Tongue (tissue), 2 donors: Measurements from ENCODE around the gene CREB5. TPM values are rescaled to one million over a fixed set of nuclear protein-coding genes. Genes with fewer than 3 reads are reported as not detected.

ENCODE experiments used
- DNase-seq: peaks from one replicate; pipeline ENCODE4 v3.0.0-alpha.2; 2015
- total RNA-seq: library from RNA; depleted of rRNA; stranded (reverse); fragments of >200 nt; gene quantifications from one replicate; pipeline ENCODE4 v1.2.3, GENCODE V29; 2014

CREB5 gene
- total RNA-seq, 1 donor from 2014 or later = 30.5 TPM

DNA sequence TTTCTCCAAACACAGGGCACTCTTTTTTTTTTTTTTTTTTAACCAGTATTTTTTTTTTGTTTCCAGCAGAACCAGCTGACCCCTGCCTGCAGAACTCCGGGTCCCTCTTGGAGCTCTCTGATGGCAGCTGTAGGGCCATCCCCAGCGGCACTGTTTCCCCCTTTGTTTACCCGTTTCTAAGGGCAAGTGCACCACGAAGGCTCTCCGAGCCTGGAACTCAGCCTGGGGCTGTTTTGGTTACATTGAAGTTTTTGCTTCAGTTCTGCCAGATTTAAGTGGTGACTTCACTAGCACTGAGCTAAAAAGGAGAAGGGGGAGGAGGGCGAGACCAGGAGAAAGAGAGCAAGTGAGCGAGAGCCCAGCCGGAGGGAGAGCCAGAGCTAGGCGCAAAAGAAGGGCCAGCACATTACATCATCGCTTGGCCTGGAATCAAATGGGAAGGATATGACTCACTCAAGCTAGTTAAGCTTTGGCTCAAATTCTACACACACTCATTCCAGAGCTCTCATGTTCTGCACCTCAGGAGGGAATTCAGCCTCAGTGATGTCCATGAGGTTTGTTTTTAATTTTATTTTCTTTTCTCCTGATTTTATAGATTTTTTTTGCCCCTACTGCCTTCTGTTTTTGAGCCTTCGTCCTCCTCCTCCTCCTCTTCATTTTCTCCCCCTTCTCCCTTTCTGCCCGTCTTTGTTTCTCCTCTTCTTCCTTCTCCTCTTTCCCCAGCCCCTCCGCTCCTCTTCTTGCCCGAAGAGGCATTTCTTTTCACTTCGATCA lies 273.5 kb downstream of the CREB5 start:
- DNase-seq = peak; percentile 100

DNA sequence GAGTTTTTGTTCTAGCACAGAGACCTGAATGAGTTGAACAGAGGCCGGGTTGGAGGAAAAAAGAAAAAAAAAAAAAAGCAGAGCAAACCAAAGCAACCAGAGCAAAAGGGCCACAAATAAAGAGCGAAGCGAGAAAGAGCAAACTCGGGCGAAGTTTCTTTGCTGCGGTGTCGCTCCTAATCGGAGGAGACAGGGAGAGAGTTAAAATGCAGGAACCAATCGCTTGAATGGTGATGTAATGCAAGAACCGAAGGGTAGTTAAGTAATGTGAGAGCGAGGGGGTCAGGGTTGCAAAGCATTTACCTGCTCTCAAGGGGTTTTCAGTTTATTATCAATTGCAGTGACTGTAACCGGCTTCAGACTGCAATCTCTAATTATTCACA lies 274.1 kb downstream of the CREB5 start:
- DNase-seq = peak; percentile 93

DNA sequence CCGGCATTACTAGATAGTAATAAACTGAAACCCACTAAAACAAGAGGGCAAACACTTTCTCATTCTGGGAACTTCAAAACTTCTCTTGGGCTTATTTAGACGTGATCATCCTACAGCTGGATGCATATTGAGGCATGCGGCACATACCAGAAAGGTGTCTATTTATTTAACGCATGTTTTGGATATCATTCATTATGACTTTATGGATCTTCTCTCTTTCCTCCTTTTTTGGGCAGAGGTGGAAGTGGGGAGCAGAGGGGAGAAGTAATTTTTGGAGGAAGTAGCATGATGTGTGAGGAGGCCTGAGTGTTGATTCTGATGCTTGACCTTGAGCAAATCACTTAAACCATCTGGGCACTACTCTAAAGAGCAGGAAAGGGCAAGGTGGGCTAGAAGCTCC lies 275.2 kb downstream of the CREB5 start:
- DNase-seq = peak; percentile 35

DNA sequence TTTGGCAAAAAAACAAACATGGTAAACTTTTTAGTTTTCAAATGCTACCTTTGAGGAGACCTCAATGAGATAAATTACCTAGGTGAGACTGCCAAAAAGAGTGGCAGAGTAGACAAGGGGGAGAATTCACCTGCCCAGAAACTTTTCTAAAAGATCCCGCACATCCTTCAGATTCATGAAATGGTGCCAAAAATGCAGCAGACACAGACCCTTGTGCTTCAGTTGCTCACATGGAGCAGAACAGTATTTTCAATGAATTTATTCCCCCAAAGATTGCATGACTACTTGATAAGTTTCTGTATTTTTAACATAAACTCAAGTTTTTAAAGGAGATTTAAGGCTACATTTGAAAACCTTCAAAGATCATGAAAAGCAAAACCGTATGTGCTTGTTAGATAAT lies 275.9 kb downstream of the CREB5 start:
- peak; percentile 48 for DNase-seq

DNA sequence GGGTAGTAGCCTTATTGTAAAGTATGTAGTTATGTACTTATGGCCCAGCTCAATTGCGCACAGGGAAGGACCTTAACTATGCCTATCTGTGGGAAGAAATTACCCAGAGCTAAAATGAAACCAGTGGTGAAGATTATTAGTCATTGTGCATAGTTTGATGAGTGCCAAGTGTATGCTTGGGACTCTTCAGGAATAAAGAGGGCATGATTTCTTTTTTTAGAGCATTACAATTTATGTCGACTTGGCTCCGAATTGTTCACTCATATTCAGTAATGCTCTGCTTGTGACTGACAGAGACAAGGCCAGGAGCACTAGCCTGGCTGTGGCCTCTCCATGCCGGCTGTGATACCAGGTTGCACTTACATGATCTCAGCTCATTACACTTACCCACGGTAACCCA lies 276.3 kb downstream of the CREB5 start:
- DNase-seq = peak; percentile 50

DNA sequence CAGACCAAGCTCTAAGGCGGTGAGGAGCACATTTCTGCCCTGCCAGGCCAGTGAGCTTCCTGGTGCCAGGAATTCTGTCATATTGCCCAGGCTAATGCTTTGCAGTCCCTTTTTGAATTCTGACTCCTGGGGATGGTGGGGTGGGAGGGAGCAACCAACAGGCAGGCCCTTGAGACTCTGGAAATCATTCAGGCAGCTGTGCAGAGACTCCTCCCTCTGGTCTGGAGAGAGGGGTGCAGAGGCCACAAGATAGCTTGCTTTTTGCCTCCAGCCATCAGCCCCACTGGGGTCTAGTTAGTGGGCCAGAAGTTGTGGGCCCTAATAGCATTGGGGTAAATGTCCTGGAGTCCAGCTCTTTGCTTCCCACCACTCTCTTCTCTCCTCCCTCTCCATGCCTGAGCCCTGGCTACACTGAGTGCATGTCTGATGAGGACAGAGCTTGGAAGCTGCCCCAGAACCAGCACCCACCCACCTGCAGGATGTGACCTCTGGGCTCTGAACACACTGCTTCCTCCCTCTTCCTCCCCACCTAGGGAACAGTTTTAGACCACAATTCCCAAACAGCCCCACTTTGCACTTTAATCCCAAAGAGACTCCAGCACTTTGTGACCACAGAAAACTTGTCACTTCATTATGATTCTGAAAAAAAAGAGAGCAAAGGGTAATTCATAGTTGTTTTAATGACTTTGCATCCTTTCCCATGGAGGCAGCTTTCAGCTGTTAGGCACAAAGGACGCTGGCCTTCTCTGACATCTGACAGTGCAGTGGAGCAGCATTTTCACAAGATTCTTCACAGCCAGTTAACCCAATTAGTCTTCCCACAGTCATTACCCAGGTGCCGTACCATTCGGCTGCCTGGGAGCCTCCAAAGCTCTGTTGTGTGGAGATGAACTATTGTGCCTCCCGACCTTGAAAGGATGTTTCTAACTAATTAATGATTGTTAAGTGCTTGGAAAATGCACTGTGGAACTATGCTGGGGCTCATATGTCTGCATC lies 283.3 kb downstream of the CREB5 start:
- no peak for DNase-seq

DNA sequence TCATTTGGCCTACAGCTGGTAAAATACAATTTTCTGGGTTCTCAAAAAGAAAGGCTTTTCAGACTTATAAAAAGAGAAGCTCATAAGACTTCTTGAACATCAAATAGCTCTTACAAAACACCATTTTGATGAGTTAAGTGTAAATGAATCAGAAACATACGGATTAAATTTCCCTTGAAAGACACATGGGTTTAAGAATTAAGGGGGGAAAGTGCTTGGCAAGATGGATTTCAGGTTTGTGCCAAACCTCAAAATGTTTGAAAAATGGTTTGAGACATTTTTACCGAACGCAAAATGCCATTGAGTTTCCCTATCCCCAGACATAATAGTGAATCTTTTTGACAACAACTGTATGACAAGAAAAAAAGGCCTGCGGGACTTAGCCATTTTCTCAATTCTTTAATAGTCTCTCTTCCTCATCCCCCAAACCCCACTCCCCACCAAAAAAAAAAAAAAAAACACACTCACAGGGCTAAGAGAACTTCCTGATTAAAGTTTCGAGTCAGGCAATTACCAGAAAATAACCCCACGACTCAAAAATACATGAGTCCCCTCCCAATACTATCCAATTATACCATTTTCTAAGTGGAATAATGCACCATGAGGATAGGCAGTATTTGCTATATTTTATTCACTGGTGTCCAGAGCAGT lies 285.7 kb downstream of the CREB5 start:
- no peak for DNase-seq

DNA sequence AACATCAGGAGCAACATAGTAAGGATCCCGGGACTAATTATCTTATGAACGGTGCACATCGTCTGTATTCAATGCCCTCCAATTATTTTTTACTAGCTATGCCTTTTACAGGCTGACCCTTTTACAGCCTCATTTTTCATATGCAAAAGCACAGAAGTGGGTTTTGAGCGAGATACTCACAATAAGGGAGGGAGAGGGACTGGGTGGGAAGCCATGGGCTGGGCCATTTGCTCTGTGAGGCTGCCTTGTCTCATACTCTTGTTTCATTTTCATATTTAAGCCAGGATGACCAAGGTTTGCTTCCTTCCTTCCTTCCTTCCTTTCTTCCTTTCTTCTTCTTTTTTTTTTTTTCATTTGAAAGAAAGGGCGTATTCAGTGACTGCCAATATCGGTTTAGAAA lies 286.5 kb downstream of the CREB5 start:
- DNase-seq = no peak

DNA sequence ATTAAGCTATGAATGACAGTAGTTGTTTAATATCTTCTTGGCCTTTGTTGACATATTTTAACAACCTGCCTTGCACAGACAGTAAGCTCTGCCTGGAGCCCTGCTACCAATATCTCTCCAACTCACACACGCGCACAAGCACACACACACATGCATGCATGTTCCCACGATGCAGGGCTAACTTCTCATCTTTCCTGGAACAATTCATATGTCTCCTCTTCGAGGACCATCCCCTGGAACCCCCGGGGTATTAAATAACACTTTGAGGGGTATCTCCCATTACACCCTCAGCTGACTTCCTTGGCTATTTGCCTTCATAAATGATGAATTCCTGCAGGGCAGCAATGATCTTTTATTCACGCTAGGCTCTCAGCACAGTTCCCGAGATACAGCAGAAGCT lies 287.8 kb downstream of the CREB5 start:
- peak; percentile 65 for DNase-seq

DNA sequence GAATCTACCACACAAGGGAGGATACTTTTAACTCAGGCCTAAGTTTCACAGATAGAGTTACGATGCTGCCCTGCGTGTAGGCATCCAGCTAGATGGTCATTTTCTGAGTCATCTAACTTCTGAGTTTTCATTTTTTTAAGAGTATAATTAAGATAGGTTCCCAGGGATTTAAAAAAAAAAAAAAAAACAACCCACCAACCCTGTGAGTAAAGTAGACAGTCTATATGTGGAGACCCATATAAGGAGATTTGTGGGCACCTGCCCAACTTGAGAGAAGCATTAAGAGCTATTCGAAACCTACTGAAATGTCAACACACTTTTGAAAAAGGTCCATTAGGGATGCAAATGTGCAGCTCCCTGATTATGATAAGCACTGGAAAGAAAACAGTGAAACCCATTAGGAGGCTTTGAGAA lies 288.5 kb downstream of the CREB5 start:
- DNase-seq = peak; percentile 64

DNA sequence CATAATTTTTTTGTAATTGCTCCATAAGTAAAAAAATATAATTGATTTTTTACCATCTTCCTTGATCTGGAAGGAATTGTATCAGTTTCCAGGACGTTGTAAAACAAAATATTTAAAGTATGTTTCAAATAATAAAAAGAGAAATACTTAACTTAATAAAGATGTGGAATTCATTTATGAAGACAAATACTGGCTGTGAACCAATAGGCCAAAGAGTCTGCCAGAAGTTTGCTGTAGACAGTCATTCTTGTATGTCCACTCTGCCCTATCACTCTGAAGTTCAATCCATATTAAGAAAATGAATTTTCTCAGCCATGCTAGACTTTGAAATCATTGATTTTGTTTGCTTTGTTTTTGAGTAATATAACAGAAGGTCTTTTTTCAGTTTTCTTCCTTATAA lies 289.4 kb downstream of the CREB5 start:
- DNase-seq = peak; percentile 34

DNA sequence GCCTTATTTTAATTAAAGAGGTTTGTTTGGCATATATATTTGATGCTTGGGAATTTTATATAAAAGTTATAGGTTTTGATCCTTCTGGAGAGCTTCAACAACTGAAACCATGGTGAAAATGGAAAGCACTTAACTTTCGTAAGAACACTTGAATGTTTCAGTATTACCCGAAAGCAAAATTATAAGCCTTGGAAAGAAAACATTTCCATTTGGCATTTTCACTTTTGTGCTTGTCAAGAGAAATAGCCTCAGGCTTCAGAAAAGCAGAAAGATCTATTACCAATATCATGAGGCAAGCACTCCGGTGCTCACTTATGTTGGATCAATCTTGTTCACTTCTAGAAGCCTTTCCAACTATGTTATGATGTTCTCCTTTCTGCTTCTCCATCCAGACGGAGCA lies 289.9 kb downstream of the CREB5 start:
- DNase-seq = no peak

DNA sequence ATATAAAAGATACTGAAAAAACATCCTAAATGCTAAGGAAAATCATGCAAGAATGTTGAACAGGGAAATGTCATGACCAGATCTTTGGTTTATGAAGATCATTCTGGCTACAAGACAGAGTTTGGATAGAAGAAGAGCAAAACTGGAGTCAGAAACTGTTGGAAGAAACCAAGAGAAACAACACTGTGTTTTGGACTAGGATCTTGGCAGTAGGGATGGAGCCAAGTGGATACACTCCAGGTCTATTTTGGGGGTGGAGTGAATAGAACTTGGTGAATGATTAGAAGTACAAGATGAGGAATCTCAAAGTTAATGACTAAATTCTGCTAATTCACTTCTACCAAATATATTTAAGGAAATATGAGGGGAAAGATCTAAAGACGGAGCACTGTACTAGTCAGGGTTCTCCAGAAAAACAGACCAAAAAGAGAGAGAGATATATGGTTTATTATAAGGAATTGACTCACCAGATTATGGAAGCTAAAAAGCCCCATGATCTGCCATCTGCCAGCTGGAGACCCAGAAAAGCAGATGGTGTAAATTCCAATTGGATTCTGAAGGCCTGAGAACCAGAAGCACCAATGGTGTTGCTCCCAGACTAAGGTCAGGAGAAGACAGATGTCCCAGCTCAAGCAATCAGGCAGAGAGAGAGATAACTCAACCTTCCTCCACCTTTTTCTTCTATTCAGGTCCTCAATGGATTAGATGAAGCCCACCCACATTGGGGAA lies 290.9 kb downstream of the CREB5 start:
- no peak for DNase-seq

DNA sequence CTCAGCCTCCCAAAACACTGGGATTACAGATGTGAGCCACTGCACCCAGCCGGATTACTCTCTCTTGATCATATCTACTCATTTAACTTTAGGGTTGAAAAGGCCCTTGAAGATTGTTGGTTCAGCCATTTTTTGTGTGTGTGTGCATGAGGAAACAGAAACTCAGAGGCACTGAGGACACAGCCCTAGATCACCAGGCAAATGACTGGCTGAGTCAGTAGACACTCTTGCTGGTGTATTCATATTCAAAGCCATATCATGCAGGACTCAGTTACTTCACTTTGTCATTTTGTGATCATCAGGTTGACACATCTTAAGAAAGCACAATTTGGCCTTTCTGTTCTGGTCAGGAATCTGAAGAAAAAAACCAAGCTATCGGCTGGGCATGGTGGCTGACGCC lies 292.4 kb downstream of the CREB5 start:
- no peak for DNase-seq

DNA sequence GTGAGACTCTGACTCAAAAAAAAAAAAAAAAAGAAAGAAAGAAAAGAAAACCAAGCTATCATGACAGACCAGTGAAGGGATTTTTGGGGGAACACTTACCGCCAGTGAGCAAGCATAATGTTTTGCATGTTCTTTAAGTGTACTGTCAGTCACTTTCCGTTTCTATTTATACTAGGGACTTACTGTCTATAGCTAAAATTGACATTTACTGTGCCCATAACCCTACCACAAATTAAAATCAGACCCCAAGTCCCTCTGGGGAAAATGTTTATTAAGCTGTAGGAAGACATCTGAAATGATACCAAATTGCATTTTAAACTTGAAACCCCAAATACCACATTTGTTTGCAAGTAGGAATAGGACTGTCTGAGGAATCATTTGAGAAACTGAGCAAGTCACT lies 293.0 kb downstream of the CREB5 start:
- no peak for DNase-seq

DNA sequence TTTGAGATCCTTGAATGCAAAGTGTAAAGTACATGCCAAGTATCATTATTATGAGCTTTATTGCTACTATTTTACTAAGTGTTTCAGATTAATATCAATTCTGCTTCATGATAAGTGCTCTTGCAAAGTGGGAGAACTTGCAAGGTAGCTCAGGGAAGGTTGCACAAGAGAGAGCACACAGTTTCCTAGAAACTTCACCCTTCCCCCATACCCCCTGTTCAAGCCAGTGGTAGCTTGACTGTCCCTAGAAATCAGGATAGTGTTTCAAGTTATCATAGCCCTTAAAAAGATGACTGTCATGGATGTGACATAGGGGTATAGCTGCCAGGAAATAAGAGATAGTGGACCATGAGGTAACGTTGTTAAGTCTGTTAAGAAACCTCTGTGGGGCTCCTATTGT lies 294.3 kb downstream of the CREB5 start:
- DNase-seq = no peak

DNA sequence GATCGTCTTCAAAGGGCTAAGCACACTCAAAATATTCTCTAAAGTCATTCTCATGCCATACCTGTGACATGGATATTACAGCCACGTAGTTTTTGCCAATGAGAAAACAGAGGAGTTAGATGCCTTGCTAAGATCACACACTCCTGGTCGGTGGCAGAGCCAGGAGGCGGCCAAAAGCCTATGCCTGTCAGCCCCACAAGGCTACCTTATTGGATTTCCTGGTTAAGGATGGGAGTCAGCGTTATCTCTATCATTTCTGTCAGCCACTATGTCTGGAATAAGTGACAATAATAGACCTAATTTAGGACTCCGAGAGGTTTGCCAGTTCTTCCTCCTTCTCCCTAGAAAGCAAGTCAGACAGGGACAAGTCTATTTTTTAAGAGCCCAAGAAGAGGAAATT lies 295.0 kb downstream of the CREB5 start:
- no peak for DNase-seq

DNA sequence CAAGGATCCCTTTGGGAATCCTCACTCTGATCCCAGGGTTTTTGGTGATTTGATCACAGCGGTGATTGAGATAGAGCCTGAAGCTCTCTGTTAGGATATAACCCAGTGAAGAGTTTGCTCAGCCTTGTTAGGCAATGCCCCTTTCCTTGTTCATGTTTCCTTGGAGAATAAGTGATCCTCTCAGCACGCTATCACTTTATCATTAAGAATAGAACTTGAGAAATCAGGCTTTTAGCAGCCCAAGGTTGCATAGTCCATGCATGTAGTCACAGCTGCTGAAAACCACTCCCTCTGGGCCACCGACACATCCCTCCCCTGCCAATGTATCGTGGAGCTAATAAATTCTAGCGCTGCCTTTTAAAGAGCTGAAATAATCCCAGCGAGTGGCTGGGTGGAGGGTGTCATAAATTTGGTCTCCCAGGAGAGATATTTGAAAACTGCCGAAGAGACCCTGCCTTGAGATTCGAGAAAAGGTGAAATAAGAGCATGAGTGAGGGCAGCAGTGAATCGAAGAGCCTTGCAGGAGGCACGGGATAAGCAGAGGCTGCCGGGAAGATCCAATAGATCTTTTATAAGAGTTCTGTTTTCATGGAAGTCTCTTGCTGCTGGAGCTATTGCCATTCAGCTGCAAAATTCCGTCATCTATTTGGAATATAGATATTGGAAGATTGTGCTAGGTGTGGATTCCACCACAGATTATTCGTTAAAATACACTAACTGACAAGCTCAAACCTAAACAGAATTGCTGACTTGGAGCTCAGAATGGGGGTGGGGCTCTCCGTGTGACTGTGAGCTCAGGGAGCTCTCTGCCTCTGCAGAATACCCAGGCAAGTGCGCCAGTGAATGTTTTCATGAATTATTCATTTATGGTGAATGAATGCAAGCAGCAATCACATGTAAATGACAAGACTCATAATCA lies 296.0 kb downstream of the CREB5 start:
- DNase-seq = peak; percentile 59

DNA sequence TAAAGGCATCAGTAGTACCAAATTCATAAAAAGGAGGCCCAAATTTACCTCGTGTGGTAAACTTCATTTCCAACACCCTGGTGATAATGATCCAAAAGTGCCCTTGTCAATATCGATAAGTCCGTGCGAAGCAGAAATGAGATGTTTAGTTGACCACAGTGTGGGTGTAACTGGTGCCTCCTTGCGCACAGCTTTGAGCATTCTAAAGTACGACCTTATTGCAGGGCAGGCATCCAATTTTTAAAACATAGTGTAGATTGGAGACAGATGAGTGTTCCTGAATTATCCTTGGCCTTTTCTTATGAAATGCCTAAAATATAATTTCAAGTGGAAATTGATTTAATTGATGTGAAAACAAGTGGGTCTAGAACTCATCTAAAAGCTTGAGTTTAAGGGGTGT lies 297.4 kb downstream of the CREB5 start:
- DNase-seq = no peak

DNA sequence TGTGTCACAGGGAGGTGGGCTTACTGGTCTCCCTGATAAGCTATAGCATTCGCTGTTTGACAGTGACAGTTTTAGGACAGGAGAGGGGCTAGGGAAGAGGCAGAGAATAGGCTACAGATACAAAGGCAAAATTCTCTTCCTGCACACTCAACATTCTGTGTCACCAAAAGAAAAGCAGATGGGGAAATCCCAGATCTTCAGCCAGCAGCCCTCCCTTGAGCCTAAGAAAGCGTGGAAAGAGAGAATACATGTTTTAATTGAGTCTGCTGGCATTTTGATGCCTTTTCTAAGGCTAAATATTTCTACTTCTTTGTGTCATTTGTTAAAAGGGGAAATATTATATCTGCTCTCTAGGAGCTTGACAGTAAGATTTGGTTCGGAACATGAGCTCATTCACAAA lies 298.8 kb downstream of the CREB5 start:
- DNase-seq = no peak
